ENCODE data around the gene SESTD1. TPM values are rescaled to one million over a fixed set of nuclear protein-coding genes. Genes with fewer than 3 reads are reported as not detected.

The SESTD1 gene
- total and polyA plus RNA-seq, 2 of the 8 experiments (the other 6 are each of a cell fraction or from before 2014, with no cell fraction given), result 5.2 to 49.6 TPM

- Histone ChIP-seq H2AK5ac (ENCODE audit: low read depth, low read length) (no peak overlapping the region), H2BK20ac (ENCODE audit: low read length) (no peak overlapping the region), H3K79me2 (ENCODE audit: control insufficient read depth in 1 of 2, insufficient read depth in 2 of 2, low read length in 2 of 2) (no peaks in the 10 kb centered on the region), H3K9me3 (ENCODE audit: insufficient read depth in 2 of 2, low read depth in 1 of 2, low read length in 1 of 2) (no peaks in the 10 kb centered on the region), H2BK5ac (ENCODE audit: low read depth, low read length) (no peak overlapping the region), H3K18ac (ENCODE audit: extremely low read depth, low read length) (no peak overlapping the region), H3K9ac (replicated peaks in 1 of 4; ENCODE audit: extremely low read depth in 1 of 4, low read depth in 3 of 4, low read length in 3 of 4) (no peak overlapping the region), H4K5ac (ENCODE audit: insufficient read length, low read depth, low read length) (no peak overlapping the region), H3K4me1 (replicated peaks in 1 of 4; ENCODE audit: control insufficient read depth in 3 of 4, insufficient read depth in 4 of 4, low read length in 3 of 4) (no peaks in the 10 kb centered on the region), H2BK12ac (ENCODE audit: low read depth, low read length) (no peak overlapping the region), H2BK120ac (replicated peaks; ENCODE audit: low read depth, low read length) (no peak overlapping the region), H3K4me2 (ENCODE audit: insufficient read depth in 1 of 2, low read depth in 2 of 2, low read length in 2 of 2) (no peak overlapping the region), H3K36me3 (ENCODE audit: control insufficient read depth in 2 of 4, insufficient read depth in 4 of 4, low read length in 3 of 4) (peaks cover 0 to 2% (median 0%) of the 10 kb centered on the region in 4 experiments; a peak in 2 of 8 replicates), H3K4me3 (ENCODE audit: extremely low read depth in 1 of 4, insufficient read depth in 2 of 4, low read depth in 3 of 4, low read length in 4 of 4) (no peak overlapping the region), H3K79me1 (ENCODE audit: low read depth, low read length) (no peaks in the 10 kb centered on the region), H3K23me2 (ENCODE audit: low read depth, low read length) (no peaks in the 10 kb centered on the region), H3K14ac (ENCODE audit: insufficient read length) (no peak overlapping the region), H4K20me1 (replicated peaks in 1 of 2; ENCODE audit: control insufficient read depth in 1 of 2, insufficient read depth in 2 of 2, low read length in 2 of 2) (no peaks in the 10 kb centered on the region), H3K27ac (ENCODE audit: low read depth, low read length) (no peak overlapping the region), H3K23ac (ENCODE audit: insufficient read length) (no peak overlapping the region), H3K4ac (replicated peaks; ENCODE audit: insufficient read length, low read depth, low read length) (no peak overlapping the region), H2BK15ac (ENCODE audit: low read length) (no peak overlapping the region), H4K8ac (ENCODE audit: extremely low read depth, insufficient read depth, low read length) (no peak overlapping the region), H2AFZ (ENCODE audit: low read length) (no peak overlapping the region), H4K91ac (replicated peaks; ENCODE audit: insufficient read length, low read length) (no peak overlapping the region), H3K56ac (replicated peaks; ENCODE audit: insufficient read length, low read depth, low read length) (no peak overlapping the region), H3K27me3 (replicated peaks in 1 of 4; ENCODE audit: control insufficient read depth in 3 of 4, extremely low read depth in 1 of 4, insufficient read depth in 3 of 4, low read length in 3 of 4) (no peaks in the 10 kb centered on the region)
- POLR2A ChIA-PET (ENCODE audit: partially characterized antibody), result no interaction called here
- TF ChIP-seq, protein P1, sequence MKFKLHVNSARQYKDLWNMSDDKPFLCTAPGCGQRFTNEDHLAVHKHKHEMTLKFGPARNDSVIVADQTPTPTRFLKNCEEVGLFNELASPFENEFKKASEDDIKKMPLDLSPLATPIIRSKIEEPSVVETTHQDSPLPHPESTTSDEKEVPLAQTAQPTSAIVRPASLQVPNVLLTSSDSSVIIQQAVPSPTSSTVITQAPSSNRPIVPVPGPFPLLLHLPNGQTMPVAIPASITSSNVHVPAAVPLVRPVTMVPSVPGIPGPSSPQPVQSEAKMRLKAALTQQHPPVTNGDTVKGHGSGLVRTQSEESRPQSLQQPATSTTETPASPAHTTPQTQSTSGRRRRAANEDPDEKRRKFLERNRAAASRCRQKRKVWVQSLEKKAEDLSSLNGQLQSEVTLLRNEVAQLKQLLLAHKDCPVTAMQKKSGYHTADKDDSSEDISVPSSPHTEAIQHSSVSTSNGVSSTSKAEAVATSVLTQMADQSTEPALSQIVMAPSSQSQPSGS (IDR thresholded peaks at IDR 0.05; ENCODE audit: low read length), result no peak
- no peak for TF ChIP-seq TCF12 (IDR thresholded peaks at IDR 0.05; ENCODE audit: low read depth, low read length)
- TF ChIP-seq MAFK (IDR thresholded peaks at IDR 0.05; ENCODE audit: low read depth, low read length), result no peak
- no peak for TF ChIP-seq POU5F1 (IDR thresholded peaks at IDR 0.05; ENCODE audit: low read depth, low read length)
- no peak for TF ChIP-seq RFX5 (IDR thresholded peaks at IDR 0.05; ENCODE audit: borderline replicate concordance, low read depth, low read length)
- no peak for TF ChIP-seq E2F6 (IDR thresholded peaks at IDR 0.05)
- no peak for TF ChIP-seq TAF1 (IDR thresholded peaks at IDR 0.05; ENCODE audit: low read depth, low read length)
- TF ChIP-seq KDM4A (IDR thresholded peaks at IDR 0.05; ENCODE audit: low read depth, low read length, severe bottlenecking), result no peak
- TF ChIP-seq CHD1 (IDR thresholded peaks at IDR 0.05; ENCODE audit: low read depth, low read length), result no peak
- no peak for TF ChIP-seq TAF7 (optimal IDR thresholded peaks at IDR 0.05; ENCODE audit: borderline replicate concordance, low read depth, low read length)
- CTCF ChIA-PET (ENCODE audit: partially characterized antibody), result interaction anchor here (0.6 kb wide), 1 partner anchor 10 kb away, joined by 3 read pairs; no protein-coding TSS in a partner anchor
- 93% methylated on average over 4 of the region's 4 CpGs; no CpG with 5 or more reads in 1 of the 2 experiments for WGBS, 2 experiments (ENCODE audit: extremely low coverage in 1 of 2, insufficient coverage in 1 of 2, insufficient read length in 1 of 2, insufficient replicate concordance in 2 of 2, low coverage in 1 of 2, low lambda C conversion rate in 2 of 2, missing lambda C conversion rate in 1 of 2)
- no peak for FAIRE-seq
- no peak for DNase-seq (ENCODE audit: low read depth in 1 of 2, low spot score in 2 of 2)
Measured at GRCh38 chr2:179139506-179139905, 125.1 kb downstream of the SESTD1 start.
